Neutrophil (primary cell): Measurements from ENCODE around the gene GPC5.

ENCODE experiments used
- H3K27ac ChIP-seq: fragments of 200-600 bp; sonication (generic); 2 replicates; pipeline ENCODE4 v1.5.1; 2016; ENCODE audit warnings: mild to moderate bottlenecking, moderate library complexity
- H3K27me3 ChIP-seq: fragments of 200-600 bp; sonication (generic); 2 replicates; pipeline ENCODE4 v1.6.0; 2016; ENCODE audit warnings: mild to moderate bottlenecking
- H3K36me3 ChIP-seq: fragments of 200-600 bp; sonication (generic); 2 replicates; pipeline ENCODE4 v1.5.1; 2017
- H3K4me1 ChIP-seq, 2 experiments: fragments of 200-600 bp in 1 of 2; sonication (generic) in 1 of 2; 1 replicate in 1 of 2; 2 replicates in 1 of 2; pipeline versions ENCODE4 v1.5.1 to v1.6.1; 2013 to 2016; ENCODE audit warnings: low read depth in 1 of 2, low read length in 1 of 2, mild to moderate bottlenecking in 1 of 2, moderate library complexity in 1 of 2; ENCODE audit not compliant: control insufficient read depth in 1 of 2, insufficient read depth in 1 of 2
- H3K4me3 ChIP-seq, 2 experiments: fragments of 200-600 bp in 1 of 2; sonication (generic) in 1 of 2; 1 replicate in 1 of 2; 2 replicates in 1 of 2; pipeline ENCODE4 v1.5.1; 2013 to 2016; ENCODE audit warnings: low read depth in 1 of 2, low read length in 1 of 2, mild to moderate bottlenecking in 1 of 2, moderate library complexity in 1 of 2
- H3K9me3 ChIP-seq: fragments of 200-600 bp; sonication (generic); 2 replicates; pipeline ENCODE4 v1.5.1; 2016
- CTCF ChIP-seq: fragments of 200-600 bp; sonication (generic); IDR thresholded peaks from 2 replicates; pipeline ENCODE4 v1.5.1; 2016; ENCODE audit warnings: antibody characterized with exemption

GPC5 gene

GRCh38 chr13:92609376-92609775 lies 1211.0 kb downstream of the GPC5 start:
- no peak for TF ChIP-seq CTCF
- Histone ChIP-seq H3K4me1 (no peaks in the 10 kb centered on the region), H3K4me3 (no peak overlapping the region), H3K36me3 (no peaks in the 10 kb centered on the region), H3K27ac (no peak overlapping the region), H3K9me3 (no peaks in the 10 kb centered on the region), H3K27me3 (no peaks in the 10 kb centered on the region)

- H3K4me3 ChIP-seq: no peak overlapping the region
- H3K36me3 ChIP-seq: no peaks in the 10 kb centered on the region
- no peak overlapping the region for H3K27ac ChIP-seq
- no peak for TF ChIP-seq CTCF
- no peaks in the 10 kb centered on the region for H3K27me3 ChIP-seq
- no peaks in the 10 kb centered on the region for H3K4me1 ChIP-seq
- no peaks in the 10 kb centered on the region for H3K9me3 ChIP-seq
Measured at GRCh38 chr13:92612892-92613291, 1214.5 kb downstream of the GPC5 start.

GRCh38 chr13:92613921-92614320 lies 1215.5 kb downstream of the GPC5 start:
- Histone ChIP-seq H3K36me3 (no peaks in the 10 kb centered on the region), H3K27ac (no peak overlapping the region), H3K27me3 (no peaks in the 10 kb centered on the region), H3K4me3 (no peak overlapping the region), H3K9me3 (no peaks in the 10 kb centered on the region), H3K4me1 (no peaks in the 10 kb centered on the region)
- no peak for TF ChIP-seq CTCF

- no peak for TF ChIP-seq CTCF
- Histone ChIP-seq H3K27ac (no peak overlapping the region), H3K4me3 (no peak overlapping the region), H3K4me1 (no peaks in the 10 kb centered on the region), H3K36me3 (no peaks in the 10 kb centered on the region), H3K27me3 (no peaks in the 10 kb centered on the region), H3K9me3 (no peaks in the 10 kb centered on the region)
Measured at GRCh38 chr13:92621985-92622384, 1223.6 kb downstream of the GPC5 start.

GRCh38 chr13:92622905-92623304 lies 1224.5 kb downstream of the GPC5 start:
- Histone ChIP-seq H3K9me3 (no peaks in the 10 kb centered on the region), H3K27me3 (no peaks in the 10 kb centered on the region), H3K4me3 (no peak overlapping the region), H3K4me1 (no peaks in the 10 kb centered on the region), H3K27ac (no peak overlapping the region), H3K36me3 (no peaks in the 10 kb centered on the region)
- no peak for TF ChIP-seq CTCF

GRCh38 chr13:92626274-92626673 lies 1227.9 kb downstream of the GPC5 start:
- Histone ChIP-seq H3K27me3 (no peaks in the 10 kb centered on the region), H3K4me1 (no peaks in the 10 kb centered on the region), H3K36me3 (no peaks in the 10 kb centered on the region), H3K27ac (no peak overlapping the region), H3K4me3 (no peak overlapping the region), H3K9me3 (no peaks in the 10 kb centered on the region)
- TF ChIP-seq CTCF: no peak
